Ishikawa (cell line): ENCODE measurements around the gene COL12A1.

Experiments
- CEBPB ChIP-seq: IDR thresholded peaks from 2 replicates; pipeline ENCODE4 v1.6.1; 2012
- CREB1 ChIP-seq: IDR thresholded peaks from 2 replicates; pipeline ENCODE4 v1.6.1; 2012; ENCODE audit warnings: low read depth
- EGR1 ChIP-seq: IDR thresholded peaks from 2 replicates; pipeline ENCODE4 v1.6.1; 2012
- EP300 ChIP-seq: IDR thresholded peaks from 2 replicates; pipeline ENCODE4 v1.6.1; 2012; ENCODE audit warnings: borderline replicate concordance
- FOXM1 ChIP-seq: IDR thresholded peaks from 2 replicates; pipeline ENCODE4 v1.6.1; 2012; ENCODE audit warnings: low read depth, borderline replicate concordance
- MAX ChIP-seq: IDR thresholded peaks from 2 replicates; pipeline ENCODE4 v1.6.1; 2012
- NFIC ChIP-seq: IDR thresholded peaks from 2 replicates; pipeline ENCODE4 v1.6.1; 2012
- RAD21 ChIP-seq: IDR thresholded peaks from 2 replicates; pipeline ENCODE4 v1.6.1; 2012; ENCODE audit warnings: low read depth
- TAF1 ChIP-seq: IDR thresholded peaks from 2 replicates; pipeline ENCODE4 v1.6.1; 2012; ENCODE audit warnings: low read depth, mild to moderate bottlenecking
- TCF12 ChIP-seq: IDR thresholded peaks from 2 replicates; pipeline ENCODE4 v1.6.1; 2012; ENCODE audit warnings: low read depth
- TEAD4 ChIP-seq: IDR thresholded peaks from 2 replicates; pipeline ENCODE4 v1.6.1; 2012
- YY1 ChIP-seq: IDR thresholded peaks from 2 replicates; pipeline ENCODE4 v1.6.1; 2012; ENCODE audit warnings: low read depth
- ZBTB7A ChIP-seq: IDR thresholded peaks from 2 replicates; pipeline ENCODE4 v1.6.1; 2012; ENCODE audit warnings: low read depth
- TF ChIP-seq, protein P1 (sequence below): IDR thresholded peaks from 2 replicates; pipeline ENCODE4 v1.6.1; 2012
- TF ChIP-seq, protein P2 (sequence below): IDR thresholded peaks from 2 replicates; pipeline ENCODE4 v1.6.1; 2012; ENCODE audit warnings: low read depth, mild to moderate bottlenecking

The COL12A1 gene

GRCh38 chr6:75115481-75115880, 90.4 kb downstream of the COL12A1 start:
- no peak for TF ChIP-seq TCF12
- no peak for TF ChIP-seq RAD21
- TF ChIP-seq, protein P1, sequence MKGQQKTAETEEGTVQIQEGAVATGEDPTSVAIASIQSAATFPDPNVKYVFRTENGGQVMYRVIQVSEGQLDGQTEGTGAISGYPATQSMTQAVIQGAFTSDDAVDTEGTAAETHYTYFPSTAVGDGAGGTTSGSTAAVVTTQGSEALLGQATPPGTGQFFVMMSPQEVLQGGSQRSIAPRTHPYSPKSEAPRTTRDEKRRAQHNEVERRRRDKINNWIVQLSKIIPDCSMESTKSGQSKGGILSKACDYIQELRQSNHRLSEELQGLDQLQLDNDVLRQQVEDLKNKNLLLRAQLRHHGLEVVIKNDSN, result no peak
- TF ChIP-seq ZBTB7A, result no peak
- no peak for TF ChIP-seq CREB1
- no peak for TF ChIP-seq YY1
- TF ChIP-seq TEAD4, result no peak
- TF ChIP-seq EP300, result no peak
- TF ChIP-seq MAX, result no peak

DNA sequence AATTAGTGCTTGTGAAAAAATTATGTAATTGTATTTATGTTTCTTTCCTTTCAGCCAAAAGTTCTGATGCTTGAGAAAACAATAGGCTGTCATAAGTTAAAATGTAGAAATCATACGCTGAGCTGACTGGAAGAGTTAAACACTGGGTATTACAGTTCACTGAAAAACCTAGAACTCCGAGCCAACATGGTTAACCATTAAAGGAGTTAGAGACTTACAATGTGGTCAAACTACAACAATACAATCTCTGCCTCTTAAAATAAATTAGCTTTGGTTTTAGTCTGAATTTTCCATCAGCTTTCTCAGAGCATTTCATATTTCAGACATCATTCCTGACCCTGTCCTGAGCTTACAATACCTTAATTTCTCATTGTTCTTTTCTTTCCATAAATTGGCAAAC, 91.0 kb downstream of the COL12A1 start:
- TF ChIP-seq EGR1, result no peak

DNA sequence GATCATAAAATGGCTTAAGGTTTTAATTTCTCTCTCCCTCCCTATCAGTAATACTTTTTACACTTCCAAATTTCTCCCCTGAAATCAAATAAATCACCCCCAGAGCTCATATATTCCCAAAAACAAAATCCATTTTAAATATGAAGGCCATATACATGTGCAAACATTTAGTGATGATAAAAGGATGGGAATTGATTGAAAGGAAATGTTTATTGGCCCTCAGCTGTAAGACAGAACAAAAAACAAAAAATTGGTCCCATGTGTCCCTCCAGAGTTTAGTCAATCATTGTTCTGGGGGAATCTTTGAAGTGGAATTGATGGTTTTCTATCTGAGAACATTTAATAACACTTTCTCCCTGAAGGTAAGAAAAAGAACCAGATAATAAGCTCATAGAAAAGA, 91.7 kb downstream of the COL12A1 start:
- no peak for TF ChIP-seq ZBTB7A
- TF ChIP-seq, protein P2, sequence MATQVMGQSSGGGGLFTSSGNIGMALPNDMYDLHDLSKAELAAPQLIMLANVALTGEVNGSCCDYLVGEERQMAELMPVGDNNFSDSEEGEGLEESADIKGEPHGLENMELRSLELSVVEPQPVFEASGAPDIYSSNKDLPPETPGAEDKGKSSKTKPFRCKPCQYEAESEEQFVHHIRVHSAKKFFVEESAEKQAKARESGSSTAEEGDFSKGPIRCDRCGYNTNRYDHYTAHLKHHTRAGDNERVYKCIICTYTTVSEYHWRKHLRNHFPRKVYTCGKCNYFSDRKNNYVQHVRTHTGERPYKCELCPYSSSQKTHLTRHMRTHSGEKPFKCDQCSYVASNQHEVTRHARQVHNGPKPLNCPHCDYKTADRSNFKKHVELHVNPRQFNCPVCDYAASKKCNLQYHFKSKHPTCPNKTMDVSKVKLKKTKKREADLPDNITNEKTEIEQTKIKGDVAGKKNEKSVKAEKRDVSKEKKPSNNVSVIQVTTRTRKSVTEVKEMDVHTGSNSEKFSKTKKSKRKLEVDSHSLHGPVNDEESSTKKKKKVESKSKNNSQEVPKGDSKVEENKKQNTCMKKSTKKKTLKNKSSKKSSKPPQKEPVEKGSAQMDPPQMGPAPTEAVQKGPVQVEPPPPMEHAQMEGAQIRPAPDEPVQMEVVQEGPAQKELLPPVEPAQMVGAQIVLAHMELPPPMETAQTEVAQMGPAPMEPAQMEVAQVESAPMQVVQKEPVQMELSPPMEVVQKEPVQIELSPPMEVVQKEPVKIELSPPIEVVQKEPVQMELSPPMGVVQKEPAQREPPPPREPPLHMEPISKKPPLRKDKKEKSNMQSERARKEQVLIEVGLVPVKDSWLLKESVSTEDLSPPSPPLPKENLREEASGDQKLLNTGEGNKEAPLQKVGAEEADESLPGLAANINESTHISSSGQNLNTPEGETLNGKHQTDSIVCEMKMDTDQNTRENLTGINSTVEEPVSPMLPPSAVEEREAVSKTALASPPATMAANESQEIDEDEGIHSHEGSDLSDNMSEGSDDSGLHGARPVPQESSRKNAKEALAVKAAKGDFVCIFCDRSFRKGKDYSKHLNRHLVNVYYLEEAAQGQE, result no peak
- TF ChIP-seq RAD21, result no peak
- no peak for TF ChIP-seq TAF1
- no peak for TF ChIP-seq TEAD4

DNA sequence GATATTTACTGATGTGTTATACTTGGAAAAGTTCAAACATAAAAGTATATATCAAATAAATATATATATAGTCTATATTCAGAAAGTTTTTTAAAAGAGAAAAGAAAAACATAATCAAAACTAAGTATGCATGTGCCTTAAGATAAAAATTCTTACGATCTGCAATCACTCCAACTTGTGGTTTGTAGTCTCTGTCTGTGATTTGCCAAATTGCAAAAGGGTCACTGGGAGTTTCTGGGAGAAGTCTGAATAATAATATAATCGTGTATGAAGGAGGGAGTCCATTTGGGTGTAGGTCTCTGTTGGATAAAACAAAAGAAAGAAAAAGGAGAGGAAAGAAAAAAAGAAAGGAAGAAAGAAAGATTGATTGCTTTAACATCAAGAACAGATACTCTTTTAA, 92.4 kb downstream of the COL12A1 start:
- TF ChIP-seq YY1, result no peak
- no peak for TF ChIP-seq ZBTB7A
- no peak for TF ChIP-seq EGR1
- no peak for TF ChIP-seq TEAD4
- TF ChIP-seq TCF12, result no peak
- no peak for TF ChIP-seq NFIC
- TF ChIP-seq, protein P1, result no peak
- TF ChIP-seq MAX, result no peak
- TF ChIP-seq RAD21, result no peak
- no peak for TF ChIP-seq CREB1
- TF ChIP-seq, protein P2, result no peak
- TF ChIP-seq TAF1, result no peak
- no peak for TF ChIP-seq CEBPB

DNA sequence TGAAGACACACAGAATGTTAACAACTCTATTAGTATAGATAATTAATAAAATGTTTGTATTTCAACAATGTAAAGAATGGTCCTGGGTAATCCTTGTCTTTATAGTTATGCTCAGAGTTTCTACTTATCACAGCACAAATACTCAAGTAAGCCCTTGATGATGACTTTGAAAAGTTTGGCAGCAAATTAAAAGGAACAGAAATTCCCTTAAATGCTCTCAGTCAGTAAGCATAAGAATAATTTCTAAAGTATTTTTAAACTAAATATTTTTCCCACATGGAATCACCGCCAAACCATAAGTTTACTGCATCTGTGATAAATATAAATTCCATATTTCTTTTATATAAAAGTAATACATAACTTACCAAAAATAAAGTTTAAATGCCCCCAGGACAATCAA, 96.1 kb downstream of the COL12A1 start:
- TF ChIP-seq NFIC, result no peak

DNA sequence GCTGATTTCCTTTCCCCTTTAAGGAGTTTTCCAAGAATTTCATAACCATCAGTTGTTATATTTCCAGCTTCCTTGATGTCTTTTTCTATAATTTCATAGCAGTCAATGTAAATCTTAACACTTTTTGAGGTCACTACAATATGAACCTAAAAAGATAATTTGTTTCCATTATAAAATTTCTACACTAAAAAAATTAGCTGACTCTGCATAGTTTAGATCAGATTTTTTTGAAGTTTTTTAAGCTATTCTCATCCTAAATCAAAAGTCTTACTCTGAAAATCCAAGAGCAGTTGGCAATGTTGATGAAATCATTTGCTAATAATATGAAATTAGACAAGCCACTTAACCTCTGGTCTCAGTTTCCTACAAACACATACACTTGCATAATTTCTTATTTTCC, 96.8 kb downstream of the COL12A1 start:
- TF ChIP-seq EP300 (no peak), RAD21 (no peak), CREB1 (no peak), CEBPB (no peak), TAF1 (no peak), MAX (no peak), ZBTB7A (no peak), EGR1 (no peak), FOXM1 (no peak), NFIC (no peak), TEAD4 (no peak)
- TF ChIP-seq, protein P1, result no peak
- TF ChIP-seq, protein P2, result no peak
